NB4 (cell line): Measurements from ENCODE around the gene ADM5.

Experiments
- MYC ChIP-seq: IDR thresholded peaks from 2 replicates; pipeline ENCODE4 v1.6.1; 2011; ENCODE audit warnings: low read depth, low read length
- POLR2A ChIP-seq: IDR thresholded peaks from 2 replicates; pipeline ENCODE4 v1.6.1; 2011; ENCODE audit warnings: mild to moderate bottlenecking; ENCODE audit not compliant: insufficient read length; ENCODE audit errors: extremely low read depth
- TF ChIP-seq, protein P1 (sequence below): IDR thresholded peaks from 2 replicates; pipeline ENCODE4 v1.6.1; 2011; ENCODE audit warnings: low read depth, low read length
- TF ChIP-seq, protein P2 (sequence below): IDR thresholded peaks from one replicate; pipeline ENCODE4 v1.5.1; 2012; ENCODE audit warnings: low read depth, low read length

DNA sequence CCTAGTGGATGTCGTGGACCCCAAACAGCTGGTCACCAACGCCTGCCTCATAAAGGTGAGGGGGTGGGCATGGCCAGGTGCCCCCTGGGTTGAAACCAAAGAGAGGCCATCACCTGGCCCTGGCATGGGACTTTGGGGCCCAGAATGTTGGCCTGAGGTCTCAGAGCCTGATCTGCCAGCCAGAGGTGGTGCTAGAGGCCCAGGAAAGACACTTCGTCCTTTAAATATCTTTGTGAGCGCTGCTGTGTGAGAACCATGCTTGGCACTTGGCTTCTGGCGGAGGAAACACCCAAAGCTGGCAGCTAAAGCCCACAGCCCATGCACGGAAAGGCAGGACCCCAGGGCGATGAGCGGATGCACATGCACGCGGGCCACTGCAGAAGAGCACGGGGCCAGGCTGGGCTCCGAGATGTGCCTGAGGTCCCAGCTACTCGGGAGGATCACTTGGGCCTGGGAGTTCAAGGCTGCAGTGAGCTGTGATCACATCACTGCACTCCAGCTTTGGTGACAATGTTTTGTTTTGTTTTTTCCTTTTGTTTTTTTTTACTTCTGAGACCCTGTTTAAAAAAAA, 4.3 kb upstream of the ADM5 start:
- TF ChIP-seq, protein P1, sequence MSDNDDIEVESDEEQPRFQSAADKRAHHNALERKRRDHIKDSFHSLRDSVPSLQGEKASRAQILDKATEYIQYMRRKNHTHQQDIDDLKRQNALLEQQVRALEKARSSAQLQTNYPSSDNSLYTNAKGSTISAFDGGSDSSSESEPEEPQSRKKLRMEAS, result no peak
- TF ChIP-seq POLR2A, result no peak
- TF ChIP-seq, protein P2, sequence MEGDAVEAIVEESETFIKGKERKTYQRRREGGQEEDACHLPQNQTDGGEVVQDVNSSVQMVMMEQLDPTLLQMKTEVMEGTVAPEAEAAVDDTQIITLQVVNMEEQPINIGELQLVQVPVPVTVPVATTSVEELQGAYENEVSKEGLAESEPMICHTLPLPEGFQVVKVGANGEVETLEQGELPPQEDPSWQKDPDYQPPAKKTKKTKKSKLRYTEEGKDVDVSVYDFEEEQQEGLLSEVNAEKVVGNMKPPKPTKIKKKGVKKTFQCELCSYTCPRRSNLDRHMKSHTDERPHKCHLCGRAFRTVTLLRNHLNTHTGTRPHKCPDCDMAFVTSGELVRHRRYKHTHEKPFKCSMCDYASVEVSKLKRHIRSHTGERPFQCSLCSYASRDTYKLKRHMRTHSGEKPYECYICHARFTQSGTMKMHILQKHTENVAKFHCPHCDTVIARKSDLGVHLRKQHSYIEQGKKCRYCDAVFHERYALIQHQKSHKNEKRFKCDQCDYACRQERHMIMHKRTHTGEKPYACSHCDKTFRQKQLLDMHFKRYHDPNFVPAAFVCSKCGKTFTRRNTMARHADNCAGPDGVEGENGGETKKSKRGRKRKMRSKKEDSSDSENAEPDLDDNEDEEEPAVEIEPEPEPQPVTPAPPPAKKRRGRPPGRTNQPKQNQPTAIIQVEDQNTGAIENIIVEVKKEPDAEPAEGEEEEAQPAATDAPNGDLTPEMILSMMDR, result no peak
- no peak for TF ChIP-seq MYC
